Measurements from ENCODE around the gene SLC9A8. TPM values are rescaled to one million over a fixed set of nuclear protein-coding genes. Genes with fewer than 3 reads are reported as not detected.

Gene SLC9A8, protein sequence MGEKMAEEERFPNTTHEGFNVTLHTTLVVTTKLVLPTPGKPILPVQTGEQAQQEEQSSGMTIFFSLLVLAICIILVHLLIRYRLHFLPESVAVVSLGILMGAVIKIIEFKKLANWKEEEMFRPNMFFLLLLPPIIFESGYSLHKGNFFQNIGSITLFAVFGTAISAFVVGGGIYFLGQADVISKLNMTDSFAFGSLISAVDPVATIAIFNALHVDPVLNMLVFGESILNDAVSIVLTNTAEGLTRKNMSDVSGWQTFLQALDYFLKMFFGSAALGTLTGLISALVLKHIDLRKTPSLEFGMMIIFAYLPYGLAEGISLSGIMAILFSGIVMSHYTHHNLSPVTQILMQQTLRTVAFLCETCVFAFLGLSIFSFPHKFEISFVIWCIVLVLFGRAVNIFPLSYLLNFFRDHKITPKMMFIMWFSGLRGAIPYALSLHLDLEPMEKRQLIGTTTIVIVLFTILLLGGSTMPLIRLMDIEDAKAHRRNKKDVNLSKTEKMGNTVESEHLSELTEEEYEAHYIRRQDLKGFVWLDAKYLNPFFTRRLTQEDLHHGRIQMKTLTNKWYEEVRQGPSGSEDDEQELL
- 10 to 100 TPM in 1 of 2 donors, 1 to 10 TPM in 1; 8.4 to 16.7 TPM for total RNA-seq
- 10 to 100 TPM in 1 of 6 donors, 1 to 10 TPM in 5; 7.5 to 10.4 (median 8.8) TPM for polyA plus RNA-seq (ENCODE audit: insufficient read length in 6 of 6)
- long read RNA-seq, donor 1, full-length matches to known transcripts = 1 of 1 reads
- long read RNA-seq, donor 1, partial matches to known transcripts = 0 of 1 reads
- long read RNA-seq, donor 1, other reads (novel, unspliced or antisense) = 0 of 1 reads
- long read RNA-seq, donor 2 = 0 reads
- long read RNA-seq, donor 3 = 0 reads
- long read RNA-seq, donor 4, partial matches to known transcripts = 0 of 1 reads
- long read RNA-seq, donor 4, other reads (novel, unspliced or antisense) = 1 of 1 reads
- long read RNA-seq, donor 5, full-length matches to known transcripts = 2 of 2 reads
- long read RNA-seq, donor 5, partial matches to known transcripts = 0 of 2 reads
- long read RNA-seq, donor 5, other reads (novel, unspliced or antisense) = 0 of 2 reads
- long read RNA-seq, donor 6, partial matches to known transcripts = 0 of 1 reads
- long read RNA-seq, donor 6, other reads (novel, unspliced or antisense) = 0 of 1 reads
- long read RNA-seq, donor 7, partial matches to known transcripts = 0 of 1 reads
- long read RNA-seq, donor 7, other reads (novel, unspliced or antisense) = 0 of 1 reads
- long read RNA-seq, donor 8, full-length matches to known transcripts = 3 of 3 reads
- long read RNA-seq, donor 8, partial matches to known transcripts = 0 of 3 reads
- long read RNA-seq, donor 8, other reads (novel, unspliced or antisense) = 0 of 3 reads
- long read RNA-seq, donor 9 = 0 reads
- long read RNA-seq, donor 10, partial matches to known transcripts = 0 of 1 reads
- long read RNA-seq, donor 10, other reads (novel, unspliced or antisense) = 1 of 1 reads
- long read RNA-seq, donor 11, full-length matches to known transcripts = 3 of 3 reads
- long read RNA-seq, donor 11, partial matches to known transcripts = 0 of 3 reads
- long read RNA-seq, donor 11, other reads (novel, unspliced or antisense) = 0 of 3 reads
- long read RNA-seq, donor 12, full-length matches to known transcripts = 1 of 1 reads
- long read RNA-seq, donor 12, partial matches to known transcripts = 0 of 1 reads
- long read RNA-seq, donor 12, other reads (novel, unspliced or antisense) = 0 of 1 reads

- H3K27ac ChIP-seq = peak within 1 kb of the TSS; percentile 93 to 95
- intact Hi-C loops (cut with DNase I) = no loop called here
- peak; percentile 95 for ATAC-seq
- DNase-seq = peak; percentile 88 to 94 (median 94)
- no peaks in the 10 kb centered on the region for H3K27me3 ChIP-seq
- no peaks in the 10 kb centered on the region for H3K9me3 ChIP-seq
- H3K4me1 ChIP-seq = peaks cover 12 to 51% of the 10 kb centered on the region in 2 donors
- TF ChIP-seq, protein P1, sequence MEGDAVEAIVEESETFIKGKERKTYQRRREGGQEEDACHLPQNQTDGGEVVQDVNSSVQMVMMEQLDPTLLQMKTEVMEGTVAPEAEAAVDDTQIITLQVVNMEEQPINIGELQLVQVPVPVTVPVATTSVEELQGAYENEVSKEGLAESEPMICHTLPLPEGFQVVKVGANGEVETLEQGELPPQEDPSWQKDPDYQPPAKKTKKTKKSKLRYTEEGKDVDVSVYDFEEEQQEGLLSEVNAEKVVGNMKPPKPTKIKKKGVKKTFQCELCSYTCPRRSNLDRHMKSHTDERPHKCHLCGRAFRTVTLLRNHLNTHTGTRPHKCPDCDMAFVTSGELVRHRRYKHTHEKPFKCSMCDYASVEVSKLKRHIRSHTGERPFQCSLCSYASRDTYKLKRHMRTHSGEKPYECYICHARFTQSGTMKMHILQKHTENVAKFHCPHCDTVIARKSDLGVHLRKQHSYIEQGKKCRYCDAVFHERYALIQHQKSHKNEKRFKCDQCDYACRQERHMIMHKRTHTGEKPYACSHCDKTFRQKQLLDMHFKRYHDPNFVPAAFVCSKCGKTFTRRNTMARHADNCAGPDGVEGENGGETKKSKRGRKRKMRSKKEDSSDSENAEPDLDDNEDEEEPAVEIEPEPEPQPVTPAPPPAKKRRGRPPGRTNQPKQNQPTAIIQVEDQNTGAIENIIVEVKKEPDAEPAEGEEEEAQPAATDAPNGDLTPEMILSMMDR (IDR thresholded peaks at IDR 0.05) = peak; percentile 26 to 30
- peak within 1 kb of the TSS; percentile 71 to 82 for H3K4me3 ChIP-seq
- H3K36me3 ChIP-seq = peaks cover 0 to 29% of the 10 kb centered on the region in 2 donors
Measured at GRCh38 chr20:49812507-49813304, at the start of gene SLC9A8. TSS of gene SLC9A8 (plus strand) at chr20:49812828. CDS start at chr20:49812923, 95 bp downstream.

DNA sequence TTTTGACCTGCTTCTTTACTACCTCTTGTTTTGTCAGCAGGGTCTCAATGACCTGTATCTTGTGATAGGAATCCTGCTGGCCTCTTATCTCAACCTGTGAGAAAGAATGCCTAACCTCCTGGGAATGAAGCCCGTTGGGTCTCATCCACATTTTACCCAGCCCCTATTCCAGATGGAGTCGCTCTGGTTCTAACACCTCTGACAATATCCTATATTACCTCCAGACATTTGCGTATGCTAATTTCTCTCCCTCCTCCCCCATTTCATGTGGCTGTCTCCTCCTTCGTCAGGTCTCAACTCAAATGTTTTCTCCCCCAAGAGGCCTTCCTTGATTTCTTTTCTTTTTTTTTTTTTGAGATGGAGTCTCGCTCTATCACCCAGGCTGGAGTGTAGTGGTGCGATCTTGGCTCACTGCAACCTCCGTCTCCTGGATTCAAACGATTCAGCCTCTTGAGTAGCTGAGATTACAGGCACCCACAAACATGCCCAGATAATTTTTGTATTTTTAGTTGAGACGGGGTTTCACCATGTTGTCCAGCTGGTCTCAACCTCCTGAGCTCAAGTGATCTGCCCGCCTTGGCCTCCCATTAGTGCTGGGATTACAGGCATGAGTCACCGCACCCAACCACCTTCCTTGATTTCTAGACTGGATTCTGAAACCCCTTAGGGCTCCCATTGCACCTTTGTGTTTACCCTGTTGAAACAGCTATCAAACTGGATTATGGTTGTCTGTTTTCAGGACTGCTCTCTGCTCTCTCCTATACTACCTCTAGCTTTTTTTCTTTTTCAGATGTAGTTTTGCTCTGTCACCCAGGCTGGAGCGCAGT, 49.5 kb upstream of the SLC9A8 start:
- H3K4me3 ChIP-seq = no peak overlapping the region
- H3K36me3 ChIP-seq = no peaks in the 10 kb centered on the region
- H3K27ac ChIP-seq = peak overlapping the region in 1 of 2 donors; percentile 8
- DNase-seq (no peak), ATAC-seq (no peak)
- no peaks in the 10 kb centered on the region for H3K9me3 ChIP-seq
- peaks cover 16 to 45% of the 10 kb centered on the region in 2 donors for H3K4me1 ChIP-seq
- TF ChIP-seq, protein P1 (IDR thresholded peaks at IDR 0.05) = no peak
- intact Hi-C loops (cut with DNase I) = no loop called here
- H3K27me3 ChIP-seq = no peaks in the 10 kb centered on the region

- intact Hi-C loops (cut with DNase I) = no loop called here
- Histone ChIP-seq H3K4me3 (no peak overlapping the region), H3K27me3 (no peaks in the 10 kb centered on the region), H3K9me3 (no peaks in the 10 kb centered on the region), H3K4me1 (peaks cover 27 to 67% of the 10 kb centered on the region in 2 donors), H3K27ac (peak overlapping the region; percentile 50 to 89), H3K36me3 (no peaks in the 10 kb centered on the region)
- TF ChIP-seq, protein P1 (IDR thresholded peaks at IDR 0.05) = no peak
- DNase-seq (no peak), ATAC-seq (no peak)
Measured at GRCh38 chr20:49765413-49765736, 47.3 kb upstream of the SLC9A8 start.
